CD4-positive, alpha-beta T cell treated with Interleukin-17A for 1 hour (primary cell): ENCODE measurements around the gene PIGO.

ENCODE experiments used
- DNase-seq: peaks from one replicate; pipeline ENCODE4 v3.0.0-alpha.2; 2020

PIGO gene

DNA sequence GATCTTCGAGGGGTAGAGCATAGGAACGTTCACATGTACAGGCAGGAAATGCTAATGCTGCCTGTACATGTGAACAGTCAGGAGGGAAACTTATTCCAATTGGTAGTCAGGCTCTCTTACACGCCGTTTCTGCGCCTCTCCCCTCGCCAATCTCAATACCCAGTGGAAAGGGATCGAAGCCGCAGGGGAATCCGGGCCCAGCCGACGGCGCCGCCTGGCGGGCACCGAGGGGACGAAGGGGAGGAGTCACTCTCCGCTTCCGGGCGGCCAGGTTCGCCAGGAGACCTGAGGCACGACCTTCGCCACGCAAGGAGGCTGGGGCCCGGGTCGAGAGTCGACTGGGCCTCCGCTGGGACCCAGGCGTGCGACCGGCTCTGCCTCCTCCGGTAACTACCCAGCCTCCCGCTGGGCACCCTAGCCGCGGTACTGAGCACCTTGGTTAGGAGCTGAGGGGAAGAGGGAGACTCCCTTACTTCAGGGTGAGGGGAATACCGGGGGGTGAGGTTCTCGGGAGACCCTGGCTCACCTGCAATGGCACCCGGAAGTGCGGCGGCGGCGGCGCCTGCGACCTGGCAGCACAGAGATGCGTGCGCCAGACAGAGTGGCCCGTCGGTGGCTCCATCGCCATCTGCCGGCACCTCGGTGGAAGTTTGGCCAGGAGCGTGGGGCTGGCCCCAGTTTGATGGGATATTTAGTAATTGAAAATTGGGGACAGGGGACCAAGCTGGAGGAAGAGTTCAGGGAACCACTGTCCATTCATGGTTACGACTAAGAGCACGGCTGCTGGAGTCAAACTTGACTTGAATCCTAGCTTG lies at the start of gene PIGO:
Gene PIGO, minus strand, starts transcription at position 557 of the 815 bp plus-strand sequence. CDS start 1,026 bp downstream, outside the sequence.
- peak; percentile 90 for DNase-seq

DNA sequence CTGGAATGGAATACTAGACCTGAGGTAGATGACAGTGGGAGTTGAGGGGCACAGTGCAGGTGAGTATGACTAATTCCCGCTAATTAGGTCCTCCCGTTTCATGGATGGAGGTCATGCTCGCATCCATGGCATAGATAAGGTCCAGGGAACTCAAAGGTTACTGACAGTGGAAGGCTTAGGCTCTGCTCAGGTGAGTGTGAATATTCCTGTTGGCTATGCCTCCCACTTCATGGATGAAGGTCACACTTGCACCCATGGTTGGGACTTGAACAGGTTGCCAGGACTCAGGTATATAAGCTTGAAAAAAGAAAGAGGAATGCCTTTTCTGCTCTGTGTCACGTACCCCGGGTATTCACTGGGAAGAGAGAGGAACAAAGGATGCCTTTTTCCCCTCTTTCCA lies 45.6 kb upstream of the PIGO start:
- no peak for DNase-seq

GRCh38 chr9:35140093-35140492 lies 43.7 kb upstream of the PIGO start:
- no peak for DNase-seq

DNA sequence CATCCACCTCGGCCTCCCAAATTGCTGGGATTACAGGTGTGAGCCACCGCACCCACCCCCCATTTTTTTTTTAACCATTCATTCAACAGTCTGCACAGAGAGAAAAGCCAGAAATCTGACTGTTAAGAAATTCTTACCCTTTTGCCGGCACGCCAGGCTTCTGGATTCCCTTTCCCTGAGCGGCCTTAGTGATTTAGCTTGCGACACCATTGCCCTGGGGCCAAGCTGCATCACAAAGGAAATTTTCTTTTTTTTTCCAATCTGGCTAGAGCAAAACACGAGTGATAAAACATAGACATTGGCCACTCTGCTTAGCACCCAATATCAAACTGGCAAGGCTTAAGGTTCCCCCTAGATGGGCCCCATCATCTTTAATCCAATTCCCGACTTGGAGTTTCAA lies 40.5 kb upstream of the PIGO start:
- DNase-seq = no peak

DNA sequence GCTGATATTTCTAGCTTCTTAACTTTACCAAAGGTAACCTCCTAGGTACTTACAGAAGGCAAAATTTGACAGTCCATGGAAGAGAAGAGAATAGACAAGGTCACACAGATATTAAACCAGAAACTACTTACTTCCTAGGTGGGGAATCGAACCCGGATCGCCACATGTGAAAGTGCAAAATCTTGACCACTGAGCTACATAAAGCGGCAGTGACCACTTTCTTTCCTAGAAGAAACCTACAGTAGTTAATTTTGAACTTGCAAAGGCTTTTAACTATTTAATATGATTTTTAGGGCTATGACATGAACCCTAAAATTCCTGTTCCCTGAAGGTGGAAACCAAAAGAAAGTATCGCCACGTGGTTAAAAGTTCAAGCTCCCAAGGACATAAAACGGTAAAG lies 39.6 kb upstream of the PIGO start:
- no peak for DNase-seq

- no peak for DNase-seq
Measured at GRCh38 chr9:35134920-35135319, 38.5 kb upstream of the PIGO start.

DNA sequence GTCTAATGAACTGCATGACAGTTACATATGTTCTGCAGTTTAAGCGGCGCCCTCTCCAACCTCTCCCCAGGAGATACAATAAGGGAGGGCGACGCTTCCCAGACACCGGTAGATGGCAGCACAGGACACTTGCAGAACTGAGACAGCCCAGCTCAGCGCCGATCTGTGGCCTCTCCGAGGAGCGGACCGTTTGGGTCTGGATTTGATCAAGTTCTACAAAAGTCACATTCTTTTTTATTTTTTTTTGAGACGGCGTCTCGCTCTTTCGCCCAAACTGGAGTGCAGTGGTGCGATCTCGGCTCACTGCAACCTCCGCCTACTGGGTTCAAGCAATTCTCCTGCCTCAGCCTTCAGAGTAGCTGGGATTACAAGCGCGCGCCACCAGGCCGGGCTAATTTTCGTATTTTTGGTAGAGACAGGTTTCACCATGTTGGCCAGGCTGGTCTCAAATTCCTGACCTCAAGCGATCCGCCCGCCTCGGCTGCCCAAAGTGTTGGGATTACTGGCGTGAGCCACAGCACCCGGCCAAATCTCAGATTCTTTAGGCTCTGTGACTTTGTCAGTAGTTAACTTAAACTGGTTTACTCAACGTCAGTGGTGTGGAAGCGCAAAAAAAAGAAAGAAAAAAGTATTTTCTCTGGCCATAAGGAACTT lies 20.6 kb upstream of the PIGO start:
- peak; percentile 93 for DNase-seq

DNA sequence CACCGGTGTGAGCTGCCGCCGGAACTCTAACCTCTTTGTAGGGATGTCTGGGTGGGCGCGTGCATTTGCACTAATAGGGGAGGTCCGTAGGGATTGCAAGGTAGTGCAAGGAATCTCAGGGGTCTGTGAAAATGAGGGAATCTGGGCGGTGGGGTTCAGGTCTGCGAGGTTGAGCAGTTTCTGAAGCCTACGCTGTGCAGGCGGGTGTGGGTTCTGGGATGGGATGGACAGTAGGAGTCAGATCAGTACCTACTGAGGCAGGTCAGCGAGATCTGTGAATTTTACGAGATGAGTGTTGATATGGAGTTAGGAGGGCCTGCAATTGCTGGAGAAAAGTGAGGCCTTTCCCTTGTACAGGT lies 20.1 kb upstream of the PIGO start:
- DNase-seq = no peak

GRCh38 chr9:35115680-35116538 lies 19.5 kb upstream of the PIGO start, which contains the start of gene ATOSB:
Gene ATOSB (minus strand): TSS chr9:35115862. CDS start chr9:35108274, 7,588 bp downstream.
- DNase-seq = peak; percentile 94

DNA sequence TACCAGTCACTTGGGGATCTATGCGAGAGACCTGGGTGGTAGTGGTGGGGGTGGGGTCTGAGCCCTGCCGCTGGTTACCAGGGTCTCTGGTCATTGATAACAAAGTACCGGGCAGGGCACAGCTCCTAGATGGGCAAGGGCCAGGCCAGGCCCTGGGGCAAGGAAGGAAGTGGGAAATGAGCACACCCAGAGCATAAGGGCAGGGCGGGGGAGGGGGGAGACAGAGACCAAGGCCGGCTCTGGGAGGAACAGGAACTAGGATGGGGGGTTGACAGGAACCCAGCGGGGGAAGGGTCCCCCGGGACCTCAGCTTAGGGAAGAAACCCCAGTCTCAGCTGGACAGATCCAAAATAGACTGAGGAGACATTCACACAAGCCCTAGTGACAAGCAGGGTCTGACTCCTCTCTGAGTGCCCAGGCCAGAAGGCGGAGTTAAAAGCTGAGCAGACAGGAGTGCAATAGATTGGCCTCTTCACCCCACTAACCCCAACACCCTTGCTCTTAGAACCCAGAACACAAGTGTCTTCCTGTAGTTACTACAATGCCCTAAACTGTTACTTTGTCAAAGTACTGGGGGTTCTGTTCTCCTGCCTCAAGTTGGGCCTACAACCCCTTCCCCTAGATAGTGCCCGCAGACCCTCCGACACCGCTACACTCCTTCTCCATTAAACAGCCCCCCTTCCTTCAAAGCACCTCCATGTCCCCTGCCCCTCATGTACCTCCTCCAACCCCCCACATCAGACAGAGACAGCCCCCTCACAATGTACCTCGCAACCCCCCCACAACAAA lies 18.6 kb upstream of the PIGO start:
- DNase-seq = peak; percentile 60

DNA sequence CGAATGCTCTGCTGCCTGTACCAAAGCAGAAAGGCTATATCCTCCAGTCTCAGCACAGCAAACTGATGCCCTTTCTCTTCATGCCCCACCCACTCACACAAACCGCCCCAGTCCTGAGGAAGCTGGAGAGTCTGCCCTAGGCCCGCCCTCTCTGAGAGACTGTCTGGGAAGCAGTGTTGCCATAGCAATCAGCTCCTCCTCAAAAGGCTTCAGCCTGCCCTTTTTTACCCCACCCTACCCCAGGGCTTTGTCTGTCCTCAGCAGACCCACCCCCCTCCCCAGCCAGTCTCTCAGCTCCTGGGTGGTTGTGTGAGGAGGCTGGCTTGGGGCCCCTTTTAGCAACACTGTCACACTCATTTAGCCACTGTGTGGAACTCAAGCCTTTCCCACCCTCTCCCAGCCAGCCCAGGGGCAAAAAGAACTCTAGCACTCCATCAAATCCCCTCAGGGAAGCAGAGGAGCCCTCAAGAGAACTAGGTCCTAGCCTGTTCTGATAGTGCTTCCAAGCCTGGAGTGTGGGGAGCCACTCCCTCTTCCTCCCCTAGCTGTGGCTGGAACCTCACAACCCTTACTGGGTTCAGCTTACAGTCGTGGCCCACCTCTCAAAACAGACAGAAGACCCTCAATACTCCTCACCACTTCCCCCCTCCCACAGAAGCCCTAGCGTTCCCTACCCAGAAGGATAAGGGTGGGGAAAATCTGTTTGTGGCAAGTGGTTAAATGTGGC lies 17.9 kb upstream of the PIGO start:
- peak; percentile 91 for DNase-seq

GRCh38 chr9:35112257-35113020 lies 16.0 kb upstream of the PIGO start:
- DNase-seq = peak; percentile 23

DNA sequence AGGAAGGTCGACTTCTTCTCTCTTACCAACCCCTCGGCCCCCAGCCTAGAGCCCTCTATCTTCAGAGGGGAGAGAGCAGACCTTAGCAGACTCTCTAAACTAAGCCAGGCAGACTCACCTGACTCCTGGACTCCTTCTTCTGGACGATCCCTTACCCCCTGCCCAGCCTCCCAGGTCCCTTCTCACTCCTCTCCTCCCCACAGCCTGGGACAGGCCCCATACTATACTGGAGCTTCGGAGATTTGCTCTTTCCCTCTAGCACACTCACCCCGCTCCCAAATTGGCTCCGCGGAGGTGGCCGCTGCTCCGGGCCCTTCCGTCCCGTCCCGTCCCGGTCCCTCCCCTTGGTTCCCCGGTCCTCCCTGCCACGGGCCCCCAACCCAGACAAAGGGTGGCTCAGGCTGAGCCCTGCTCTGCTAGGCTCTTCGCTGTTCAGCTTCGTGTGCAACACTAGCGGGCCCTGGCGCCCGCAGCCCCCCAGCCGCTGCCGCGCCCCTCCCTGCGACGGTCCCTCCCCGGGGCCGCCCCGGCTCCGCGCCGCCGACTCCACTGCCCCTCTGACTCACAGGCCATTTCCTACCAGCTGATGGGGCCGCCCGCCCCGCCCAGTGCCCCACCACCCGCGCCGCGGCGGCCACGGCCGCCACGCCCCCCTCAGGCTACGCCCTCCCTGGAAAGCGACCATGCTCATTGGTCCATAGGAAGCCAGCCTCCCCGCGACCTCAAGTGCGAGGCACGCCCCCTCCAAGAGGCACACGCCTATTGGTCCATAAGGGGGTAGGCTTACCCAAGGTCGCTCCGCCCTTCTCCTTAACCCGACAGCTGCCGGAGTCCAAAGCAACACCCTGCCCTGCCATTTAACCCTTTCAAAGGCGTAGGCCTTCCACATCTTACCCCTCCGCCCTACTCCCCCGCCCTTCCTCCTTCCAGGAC lies 14.9 kb upstream of the PIGO start:
- DNase-seq = peak; percentile 98

DNA sequence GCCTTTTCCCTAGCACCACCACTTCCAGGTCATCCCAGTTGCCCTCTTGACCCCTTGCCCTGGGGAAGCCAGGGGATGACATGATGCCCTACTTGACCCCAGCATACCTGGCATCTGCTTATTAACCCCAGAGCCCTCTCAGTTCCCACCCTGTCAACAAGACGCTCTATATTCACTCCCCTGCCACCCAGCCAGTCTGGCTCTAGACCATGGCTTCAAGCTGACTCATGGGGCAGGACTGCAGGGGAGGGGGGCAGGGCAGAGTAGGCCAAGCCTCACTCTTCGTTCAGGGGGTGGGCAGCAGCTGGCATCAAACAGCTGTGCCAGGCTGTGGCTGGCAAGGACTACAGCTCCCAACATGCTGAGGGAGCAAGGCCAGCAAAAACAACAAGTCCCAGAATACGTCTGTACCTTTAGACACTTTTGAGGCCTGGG lies 14.0 kb upstream of the PIGO start:
- no peak for DNase-seq

DNA sequence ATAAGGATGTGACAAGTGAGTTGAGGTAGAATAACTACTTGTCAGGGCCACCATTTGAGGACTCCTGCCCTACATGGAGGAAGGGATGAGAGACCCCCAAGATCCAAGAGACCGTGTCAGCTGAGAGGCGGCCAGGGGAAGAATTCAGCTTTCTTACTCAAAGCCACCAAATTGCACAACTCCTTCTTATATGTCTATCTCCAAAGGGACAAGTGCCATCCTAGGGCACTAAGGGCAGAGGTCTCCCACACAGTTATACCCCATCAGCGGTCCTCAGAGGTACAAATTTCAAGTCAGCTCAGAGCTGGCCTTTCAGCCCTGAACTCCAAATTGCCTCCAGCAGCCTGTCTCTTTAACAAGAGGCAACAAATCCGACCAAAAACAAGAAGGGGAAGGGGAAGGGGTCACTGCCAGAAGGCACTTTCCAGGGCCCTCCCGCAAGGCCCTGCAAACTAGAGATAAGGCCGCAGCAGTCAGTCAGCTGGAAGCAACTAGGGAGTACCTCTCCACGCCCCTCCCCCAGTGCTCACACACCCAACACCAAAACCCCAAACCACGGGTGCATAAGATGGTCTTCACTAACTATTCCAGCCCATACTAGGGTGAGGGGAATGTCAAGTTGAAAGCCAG lies 12.7 kb upstream of the PIGO start:
- no peak for DNase-seq

DNA sequence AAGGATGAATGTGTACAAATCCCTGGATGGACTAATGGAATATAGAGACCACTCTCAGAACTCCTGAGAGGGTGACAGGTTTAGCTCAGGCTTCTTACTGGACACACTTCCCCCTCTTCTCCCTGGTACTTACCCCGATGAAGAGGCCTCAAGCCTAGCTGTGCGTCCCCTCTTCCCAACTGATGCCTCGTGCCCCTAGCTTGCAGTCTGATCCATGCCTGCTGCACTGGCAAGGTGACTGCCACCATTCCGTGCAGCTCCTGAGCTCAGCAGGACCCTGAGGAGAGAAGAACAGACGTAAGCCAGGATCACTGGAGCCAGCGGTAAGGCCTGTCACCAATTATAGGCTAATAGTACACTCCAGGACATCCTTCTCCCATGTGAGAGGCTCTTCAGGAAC lies 12.1 kb upstream of the PIGO start:
- no peak for DNase-seq

- DNase-seq = no peak
Measured at GRCh38 chr9:35107297-35108290, 11.2 kb upstream of the PIGO start.

- DNase-seq = no peak
Measured at GRCh38 chr9:35106343-35106730, 9.9 kb upstream of the PIGO start.
